Amniotic stem cell (primary cell): ENCODE results near the gene PANK1.
"Not testable (repeated sequence)": the region's sequence is repeated elsewhere in the genome, so short reads cannot be mapped to it uniquely, and the experiment has no call there.

Experiments
- DNase-seq: peaks from one replicate; lab custom pipeline; 2025; lab: John Stamatoyannopoulos, UW

Gene PANK1

GRCh38 chr10:89567576-89568245 is 77.3 kb downstream of the PANK1 start:
- DNase-seq: no peak

GRCh38 chr10:89566992-89567391 is 78.0 kb downstream of the PANK1 start:
- no peak for DNase-seq

DNA sequence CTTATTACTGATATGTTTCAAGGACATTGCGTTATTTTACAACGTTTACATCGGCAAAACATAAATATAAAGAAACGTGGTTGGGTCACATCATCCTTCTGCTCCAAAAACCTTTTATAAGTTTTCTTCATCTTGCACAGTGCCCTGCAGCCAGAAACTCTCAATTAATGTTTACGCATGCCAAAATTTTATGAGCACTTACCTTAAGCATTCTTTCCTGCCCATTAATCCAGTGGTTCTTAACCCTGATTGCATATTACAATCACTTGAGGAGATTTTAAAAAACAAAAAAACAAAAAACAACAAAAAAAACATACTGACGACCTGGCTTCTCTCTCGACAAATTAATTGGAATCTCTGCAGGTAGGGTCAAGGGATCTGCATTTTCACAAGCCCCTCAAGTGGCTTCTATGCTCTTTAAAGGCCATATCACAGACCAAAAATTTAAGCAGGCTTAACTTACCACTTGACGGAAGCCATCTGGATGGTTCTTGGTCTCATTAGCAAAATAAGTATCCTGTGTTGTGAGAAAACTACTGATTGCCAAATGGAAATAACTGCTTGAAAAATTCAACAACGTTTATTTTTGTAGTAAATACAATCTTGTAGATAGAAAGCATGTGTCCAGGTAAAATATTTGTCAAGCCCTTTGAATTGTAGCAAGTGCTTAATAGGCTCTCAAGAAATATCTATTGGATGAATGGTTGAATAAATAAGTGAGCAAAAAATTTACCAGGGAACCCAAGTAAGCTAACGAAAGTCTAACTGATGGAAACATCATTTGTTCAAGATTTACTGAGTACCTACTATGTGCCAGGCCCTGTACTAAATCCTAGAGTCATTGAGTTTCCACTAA is 78.7 kb downstream of the PANK1 start:
- no peak for DNase-seq

GRCh38 chr10:89565180-89565579 is 79.9 kb downstream of the PANK1 start:
- DNase-seq: no peak

- DNase-seq: peak; percentile 23
Measured at GRCh38 chr10:89563861-89564478, 81.1 kb downstream of the PANK1 start.

DNA sequence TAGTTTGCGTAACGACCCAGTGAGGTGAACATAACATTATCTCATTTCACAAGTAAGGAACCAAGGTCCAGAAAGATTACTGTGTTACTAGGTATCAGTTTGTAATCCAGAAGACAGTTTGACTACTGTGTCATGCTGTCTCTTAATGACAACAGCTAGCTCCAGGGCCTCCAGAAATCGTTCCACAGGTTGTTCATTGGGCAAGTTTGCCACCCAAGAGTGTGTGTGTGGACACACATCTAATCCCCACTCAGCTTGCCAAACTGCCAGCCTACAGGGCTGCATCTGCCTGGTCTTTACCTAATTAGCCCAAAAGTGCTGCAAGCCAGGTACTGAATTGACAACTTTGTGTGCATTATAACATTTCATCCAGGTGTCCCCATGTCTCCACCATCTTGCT is 81.7 kb downstream of the PANK1 start:
- DNase-seq: no peak

DNA sequence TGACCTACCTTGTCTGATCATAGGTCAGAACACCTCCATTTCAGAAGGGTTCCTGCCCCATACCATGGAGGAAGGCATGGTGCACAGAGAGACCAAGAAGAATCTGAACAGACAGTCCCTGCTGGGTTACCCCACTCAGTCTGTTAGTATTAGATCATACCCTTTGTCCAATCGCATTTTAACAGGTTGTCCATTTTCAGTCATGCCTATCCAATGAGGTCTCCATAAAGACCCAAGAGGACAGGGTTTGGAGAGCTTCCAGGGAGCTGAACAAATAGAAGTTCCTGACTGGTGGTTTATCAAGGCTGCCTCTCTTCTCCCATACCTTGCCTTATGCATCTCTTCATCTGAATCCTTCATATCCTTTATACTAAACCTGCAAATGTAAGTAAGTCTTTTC is 88.4 kb downstream of the PANK1 start:
- DNase-seq: no peak

DNA sequence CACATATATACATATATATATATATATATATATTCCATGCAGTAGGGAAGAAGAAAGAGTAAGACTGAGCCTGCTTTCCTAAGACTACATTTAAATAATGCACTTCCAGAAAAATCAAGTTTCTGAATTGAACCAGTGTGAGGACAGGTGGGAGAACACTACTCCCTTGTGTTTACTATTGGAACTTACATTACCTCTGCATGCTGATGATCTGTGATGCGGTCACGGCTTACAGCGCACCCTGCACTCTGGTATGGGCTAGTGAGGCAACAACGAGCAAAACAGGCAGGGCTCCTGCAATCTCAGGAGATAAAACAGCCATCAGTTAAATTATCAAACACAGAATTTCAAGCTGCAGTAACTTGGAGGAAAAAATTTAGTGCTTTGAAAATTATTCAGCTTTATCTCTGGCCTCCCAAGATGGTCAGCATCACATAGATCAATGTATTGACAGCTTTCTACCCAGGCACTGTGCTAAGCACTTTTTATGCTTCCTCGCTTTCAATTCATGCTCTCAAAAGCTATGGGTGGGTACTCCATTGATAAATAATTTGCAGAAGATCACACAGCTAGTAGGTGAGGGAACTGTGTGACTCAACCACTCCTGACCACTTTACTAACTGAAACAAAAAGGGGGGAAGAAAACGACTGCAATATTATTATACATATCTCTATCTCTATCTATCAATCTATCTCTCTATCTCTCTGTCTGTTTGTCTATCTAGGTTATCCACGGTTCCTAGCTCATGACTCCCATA is 89.2 kb downstream of the PANK1 start:
- no peak for DNase-seq

GRCh38 chr10:89554433-89554832 is 90.6 kb downstream of the PANK1 start:
- no peak for DNase-seq

DNA sequence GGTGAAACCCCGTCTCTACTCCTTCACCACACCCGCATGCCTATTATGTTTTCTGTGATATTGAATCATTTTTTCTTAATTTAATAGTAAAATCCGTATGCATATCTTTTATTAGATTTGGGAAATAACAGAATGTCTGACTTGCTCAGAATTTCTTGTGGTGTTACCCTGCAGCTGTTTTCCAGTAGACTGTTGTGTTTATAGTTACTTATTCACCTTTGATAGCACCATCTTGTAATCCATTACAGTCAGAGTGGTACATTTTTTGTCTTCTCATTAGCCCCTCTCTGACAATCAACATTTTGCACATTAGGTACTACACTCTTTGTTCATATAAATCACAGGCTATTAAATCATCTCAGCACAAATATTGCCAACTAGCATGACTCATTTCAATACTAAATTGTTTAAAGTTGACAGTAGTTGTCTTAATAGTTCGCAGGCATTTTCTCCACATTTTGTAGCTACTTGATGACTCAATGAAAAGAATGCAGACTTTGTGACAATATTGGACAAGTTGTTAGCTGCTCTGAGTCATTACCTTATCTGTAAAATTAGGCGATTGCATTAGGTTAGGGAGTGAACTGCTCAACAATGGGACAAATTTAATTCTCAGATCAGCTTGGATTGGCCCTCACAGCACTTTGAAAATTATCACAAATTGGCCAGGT is 91.8 kb downstream of the PANK1 start:
- peak; percentile 77 for DNase-seq

- no peak for DNase-seq
Measured at GRCh38 chr10:89552213-89552612, 92.8 kb downstream of the PANK1 start.

- no peak for DNase-seq
Measured at GRCh38 chr10:89550509-89550908, 94.5 kb downstream of the PANK1 start.

DNA sequence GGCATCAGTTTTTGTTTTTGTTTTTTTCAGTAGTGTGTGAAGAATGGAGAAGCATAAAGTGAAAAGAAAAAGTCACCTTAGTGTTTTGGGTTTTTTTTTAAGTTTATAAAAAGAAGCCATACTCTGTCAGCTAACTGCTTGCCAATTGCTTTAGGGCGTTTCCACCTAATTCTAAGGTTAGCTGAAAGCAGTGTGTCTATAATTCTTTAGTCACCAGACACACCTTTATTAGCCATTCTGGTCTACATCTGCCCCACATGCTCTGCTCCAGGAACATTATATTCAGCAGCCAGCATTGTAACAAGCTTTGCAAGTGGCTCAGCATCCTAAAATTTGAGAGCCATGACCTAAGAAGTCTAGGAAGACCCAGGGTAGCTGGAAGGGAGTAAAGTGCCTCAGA is 95.5 kb downstream of the PANK1 start:
- no peak for DNase-seq

GRCh38 chr10:89548673-89549072 is 96.4 kb downstream of the PANK1 start:
- no peak for DNase-seq

DNA sequence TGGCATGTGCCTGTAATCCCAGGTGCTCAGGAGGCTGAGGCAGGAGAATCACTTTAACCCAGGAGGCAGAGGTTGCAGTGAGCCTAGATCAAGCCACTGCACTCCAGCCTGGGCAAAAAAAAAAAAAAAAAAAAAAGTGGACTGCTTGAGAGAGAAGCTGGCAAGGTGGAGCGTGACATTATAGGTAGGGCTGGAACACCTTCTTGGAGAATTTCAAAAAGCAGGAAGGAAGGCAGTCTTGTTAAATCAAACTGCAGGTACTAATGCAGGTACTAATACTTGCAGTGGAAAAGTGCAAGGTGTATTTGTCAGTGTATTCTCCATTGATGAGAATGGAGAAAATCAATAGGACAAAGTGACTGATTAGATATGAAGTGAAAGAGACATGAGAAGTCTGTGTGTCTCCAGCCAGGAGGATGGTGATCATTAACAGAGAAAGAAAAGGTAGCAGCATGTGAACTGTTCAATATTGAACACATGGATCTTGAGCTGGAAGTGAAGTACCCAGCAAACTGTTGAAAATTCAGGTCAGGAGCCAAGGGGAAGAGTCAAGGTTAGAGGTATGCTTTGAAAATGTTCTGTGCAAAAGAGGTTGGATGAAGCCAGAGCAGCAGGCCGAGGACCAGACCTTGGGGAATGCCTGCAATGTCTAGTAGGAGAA is 97.1 kb downstream of the PANK1 start:
- no peak for DNase-seq

DNA sequence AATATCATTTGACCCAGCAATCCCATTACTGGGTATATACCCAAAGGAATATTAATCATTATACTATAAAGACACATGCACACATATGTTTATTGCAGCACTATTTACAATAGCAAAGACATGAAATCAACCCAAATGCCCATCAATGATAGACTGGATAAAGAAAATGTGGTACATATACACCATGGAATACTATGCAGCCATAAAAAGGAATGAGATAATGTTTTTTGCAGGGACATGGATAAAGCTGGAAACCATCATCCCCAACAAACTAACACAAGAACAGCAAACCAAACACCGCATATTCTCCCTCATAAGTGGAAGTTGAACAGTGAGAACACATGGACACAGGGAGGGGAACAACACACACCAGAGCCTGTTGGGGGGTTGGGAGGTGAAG is 98.4 kb downstream of the PANK1 start:
- DNase-seq: not testable (repeated sequence)

- no peak for DNase-seq
Measured at GRCh38 chr10:89543841-89544240, 101.2 kb downstream of the PANK1 start.

GRCh38 chr10:89540420-89540949 is 104.6 kb downstream of the PANK1 start:
- peak; percentile 15 for DNase-seq

GRCh38 chr10:89537364-89537763 is 107.7 kb downstream of the PANK1 start:
- no peak for DNase-seq

GRCh38 chr10:89536013-89536354 is 109.1 kb downstream of the PANK1 start:
- DNase-seq: no peak
